ENCODE data around the gene UBL3.

Gene UBL3

GRCh38 chr13:29730253-29730652 is 120.2 kb downstream of the UBL3 start:
- Histone ChIP-seq H3K4me1 (ENCODE audit: control insufficient read depth, insufficient read depth, low read length) (peaks cover 4% of the 10 kb centered on the region), H3K9me3 (ENCODE audit: control insufficient read depth, low read length) (peaks cover 22% of the 10 kb centered on the region), H3K27me3 (replicated peaks; ENCODE audit: control insufficient read depth, insufficient read depth, low read length) (peaks cover 45% of the 10 kb centered on the region), H3K4me3 (ENCODE audit: low read length) (no peak overlapping the region), H3K36me3 (ENCODE audit: control insufficient read depth, insufficient read depth, low read length, severe bottlenecking) (no peaks in the 10 kb centered on the region), H3K9ac (ENCODE audit: low read length) (no peak overlapping the region)
- DNase-seq (ENCODE audit: low read depth): no peak

- no peaks in the 10 kb centered on the region for H3K4me1 ChIP-seq (ENCODE audit: control insufficient read depth, insufficient read depth, low read length)
- H3K27me3 ChIP-seq (replicated peaks; ENCODE audit: control insufficient read depth, insufficient read depth, low read length): peaks cover 17% of the 10 kb centered on the region
- peaks cover 19% of the 10 kb centered on the region for H3K9me3 ChIP-seq (ENCODE audit: control insufficient read depth, low read length)
- H3K36me3 ChIP-seq (ENCODE audit: control insufficient read depth, insufficient read depth, low read length, severe bottlenecking): no peaks in the 10 kb centered on the region
- no peak for DNase-seq (ENCODE audit: low read depth)
- H3K4me3 ChIP-seq (ENCODE audit: low read length): no peak overlapping the region
- H3K9ac ChIP-seq (ENCODE audit: low read length): no peak overlapping the region
These were observed 128.0 kb downstream of the UBL3 start for GRCh38 chr13:29722415-29722814.

GRCh38 chr13:29721766-29722165 is 128.7 kb downstream of the UBL3 start:
- Histone ChIP-seq H3K4me1 (ENCODE audit: control insufficient read depth, insufficient read depth, low read length) (no peaks in the 10 kb centered on the region), H3K27me3 (replicated peaks; ENCODE audit: control insufficient read depth, insufficient read depth, low read length) (peaks cover 17% of the 10 kb centered on the region), H3K4me3 (ENCODE audit: low read length) (no peak overlapping the region), H3K9me3 (ENCODE audit: control insufficient read depth, low read length) (peaks cover 12% of the 10 kb centered on the region), H3K36me3 (ENCODE audit: control insufficient read depth, insufficient read depth, low read length, severe bottlenecking) (no peaks in the 10 kb centered on the region), H3K9ac (ENCODE audit: low read length) (no peak overlapping the region)
- no peak for DNase-seq (ENCODE audit: low read depth)

- Histone ChIP-seq H3K4me1 (ENCODE audit: control insufficient read depth, insufficient read depth, low read length) (no peaks in the 10 kb centered on the region), H3K27me3 (replicated peaks; ENCODE audit: control insufficient read depth, insufficient read depth, low read length) (peaks cover 17% of the 10 kb centered on the region), H3K36me3 (ENCODE audit: control insufficient read depth, insufficient read depth, low read length, severe bottlenecking) (no peaks in the 10 kb centered on the region), H3K9ac (ENCODE audit: low read length) (no peak overlapping the region), H3K4me3 (ENCODE audit: low read length) (no peak overlapping the region), H3K9me3 (ENCODE audit: control insufficient read depth, low read length) (peaks cover 5% of the 10 kb centered on the region)
- no peak for DNase-seq (ENCODE audit: low read depth)
These were observed 131.7 kb downstream of the UBL3 start for GRCh38 chr13:29718694-29719093.

- Histone ChIP-seq H3K36me3 (ENCODE audit: control insufficient read depth, insufficient read depth, low read length, severe bottlenecking) (no peaks in the 10 kb centered on the region), H3K4me1 (ENCODE audit: control insufficient read depth, insufficient read depth, low read length) (no peaks in the 10 kb centered on the region), H3K9ac (ENCODE audit: low read length) (no peak overlapping the region), H3K4me3 (ENCODE audit: low read length) (no peak overlapping the region), H3K27me3 (replicated peaks; ENCODE audit: control insufficient read depth, insufficient read depth, low read length) (peaks cover 17% of the 10 kb centered on the region), H3K9me3 (ENCODE audit: control insufficient read depth, low read length) (peaks cover 5% of the 10 kb centered on the region)
- DNase-seq (ENCODE audit: low read depth): no peak
These were observed 133.9 kb downstream of the UBL3 start for GRCh38 chr13:29716493-29716892.

Measured in adipocyte (in vitro differentiated cells).